Measurements from ENCODE around the gene NEK6. TPM values are rescaled to one million over a fixed set of nuclear protein-coding genes. Genes with fewer than 3 reads are reported as not detected.

Gene NEK6
- total and polyA plus RNA-seq, 9 of the 15 experiments (the other 6 are each of a cell fraction or from before 2014, with no cell fraction given), result 3.1 to 19.0 (median 8.4) TPM

GRCh38 chr9:124257070-124257843 lies 492 bp upstream of the NEK6 start (continued):
- TF ChIP-seq ZNF740 (CRISPR knock-in tag; IDR thresholded peaks at IDR 0.05) (0 out of 2 replicates have a peak, but pooled peaks have one; percentile 18), ZNF740 (tag; IDR thresholded peaks at IDR 0.05) (no peak), RBBP5 (IDR thresholded peaks at IDR 0.05; ENCODE audit: borderline replicate concordance, insufficient read depth, low read length, poor library complexity, severe bottlenecking) (peak; percentile 6), NCOA2 (IDR thresholded peaks at IDR 0.05; ENCODE audit: partially characterized antibody in 2 of 2) (no peak), ESRRB (CRISPR knock-in tag; IDR thresholded peaks at IDR 0.05; ENCODE audit: borderline replicate concordance) (no peak), GABPB1 (CRISPR knock-in tag; IDR thresholded peaks at IDR 0.05) (no peak), CBX8 (IDR thresholded peaks at IDR 0.05; ENCODE audit: borderline replicate concordance, extremely low read depth, low read depth, low read length, poor library complexity, severe bottlenecking) (no peak), NRF1 (conservative IDR thresholded peaks at IDR 0.05 in 1 of 2, IDR thresholded peaks at IDR 0.05 in 1 of 2) (no peak), PHB2 (IDR thresholded peaks at IDR 0.05; ENCODE audit: low read depth) (no peak), SMARCA5 (IDR thresholded peaks at IDR 0.05) (peak; percentile 85), HDAC2 (IDR thresholded peaks at IDR 0.05) (peak; percentile 82), ZNF311 (CRISPR knock-in tag; IDR thresholded peaks at IDR 0.05) (no peak), PTBP1 (IDR thresholded peaks at IDR 0.05; ENCODE audit: low read depth, low read length) (no peak), CBX1 (IDR thresholded peaks at IDR 0.05; ENCODE audit: low read depth) (peak; percentile 74; the same call in 1 of the 2 replicates), RB1 (IDR thresholded peaks at IDR 0.05; ENCODE audit: low read depth) (no peak), ILF3 (IDR thresholded peaks at IDR 0.05; ENCODE audit: borderline replicate concordance) (no peak), ZKSCAN8 (CRISPR knock-in tag; IDR thresholded peaks at IDR 0.05) (peak; percentile 99), MTA3 (IDR thresholded peaks at IDR 0.05; ENCODE audit: borderline replicate concordance) (no peak)
- TF ChIP-seq, protein P1, sequence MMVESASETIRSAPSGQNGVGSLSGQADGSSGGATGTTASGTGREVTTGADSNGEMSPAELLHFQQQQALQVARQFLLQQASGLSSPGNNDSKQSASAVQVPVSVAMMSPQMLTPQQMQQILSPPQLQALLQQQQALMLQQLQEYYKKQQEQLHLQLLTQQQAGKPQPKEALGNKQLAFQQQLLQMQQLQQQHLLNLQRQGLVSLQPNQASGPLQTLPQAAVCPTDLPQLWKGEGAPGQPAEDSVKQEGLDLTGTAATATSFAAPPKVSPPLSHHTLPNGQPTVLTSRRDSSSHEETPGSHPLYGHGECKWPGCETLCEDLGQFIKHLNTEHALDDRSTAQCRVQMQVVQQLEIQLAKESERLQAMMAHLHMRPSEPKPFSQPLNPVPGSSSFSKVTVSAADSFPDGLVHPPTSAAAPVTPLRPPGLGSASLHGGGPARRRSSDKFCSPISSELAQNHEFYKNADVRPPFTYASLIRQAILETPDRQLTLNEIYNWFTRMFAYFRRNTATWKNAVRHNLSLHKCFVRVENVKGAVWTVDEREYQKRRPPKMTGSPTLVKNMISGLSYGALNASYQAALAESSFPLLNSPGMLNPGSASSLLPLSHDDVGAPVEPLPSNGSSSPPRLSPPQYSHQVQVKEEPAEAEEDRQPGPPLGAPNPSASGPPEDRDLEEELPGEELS (CRISPR knock-in tag; IDR thresholded peaks at IDR 0.05; ENCODE audit: borderline replicate concordance), result no peak
- TF ChIP-seq, protein P2, sequence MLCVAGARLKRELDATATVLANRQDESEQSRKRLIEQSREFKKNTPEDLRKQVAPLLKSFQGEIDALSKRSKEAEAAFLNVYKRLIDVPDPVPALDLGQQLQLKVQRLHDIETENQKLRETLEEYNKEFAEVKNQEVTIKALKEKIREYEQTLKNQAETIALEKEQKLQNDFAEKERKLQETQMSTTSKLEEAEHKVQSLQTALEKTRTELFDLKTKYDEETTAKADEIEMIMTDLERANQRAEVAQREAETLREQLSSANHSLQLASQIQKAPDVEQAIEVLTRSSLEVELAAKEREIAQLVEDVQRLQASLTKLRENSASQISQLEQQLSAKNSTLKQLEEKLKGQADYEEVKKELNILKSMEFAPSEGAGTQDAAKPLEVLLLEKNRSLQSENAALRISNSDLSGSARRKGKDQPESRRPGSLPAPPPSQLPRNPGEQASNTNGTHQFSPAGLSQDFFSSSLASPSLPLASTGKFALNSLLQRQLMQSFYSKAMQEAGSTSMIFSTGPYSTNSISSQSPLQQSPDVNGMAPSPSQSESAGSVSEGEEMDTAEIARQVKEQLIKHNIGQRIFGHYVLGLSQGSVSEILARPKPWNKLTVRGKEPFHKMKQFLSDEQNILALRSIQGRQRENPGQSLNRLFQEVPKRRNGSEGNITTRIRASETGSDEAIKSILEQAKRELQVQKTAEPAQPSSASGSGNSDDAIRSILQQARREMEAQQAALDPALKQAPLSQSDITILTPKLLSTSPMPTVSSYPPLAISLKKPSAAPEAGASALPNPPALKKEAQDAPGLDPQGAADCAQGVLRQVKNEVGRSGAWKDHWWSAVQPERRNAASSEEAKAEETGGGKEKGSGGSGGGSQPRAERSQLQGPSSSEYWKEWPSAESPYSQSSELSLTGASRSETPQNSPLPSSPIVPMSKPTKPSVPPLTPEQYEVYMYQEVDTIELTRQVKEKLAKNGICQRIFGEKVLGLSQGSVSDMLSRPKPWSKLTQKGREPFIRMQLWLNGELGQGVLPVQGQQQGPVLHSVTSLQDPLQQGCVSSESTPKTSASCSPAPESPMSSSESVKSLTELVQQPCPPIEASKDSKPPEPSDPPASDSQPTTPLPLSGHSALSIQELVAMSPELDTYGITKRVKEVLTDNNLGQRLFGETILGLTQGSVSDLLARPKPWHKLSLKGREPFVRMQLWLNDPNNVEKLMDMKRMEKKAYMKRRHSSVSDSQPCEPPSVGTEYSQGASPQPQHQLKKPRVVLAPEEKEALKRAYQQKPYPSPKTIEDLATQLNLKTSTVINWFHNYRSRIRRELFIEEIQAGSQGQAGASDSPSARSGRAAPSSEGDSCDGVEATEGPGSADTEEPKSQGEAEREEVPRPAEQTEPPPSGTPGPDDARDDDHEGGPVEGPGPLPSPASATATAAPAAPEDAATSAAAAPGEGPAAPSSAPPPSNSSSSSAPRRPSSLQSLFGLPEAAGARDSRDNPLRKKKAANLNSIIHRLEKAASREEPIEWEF (CRISPR knock-in tag; IDR thresholded peaks at IDR 0.05), result no peak

Measured in K562 (cell line).